SK-MEL-5 (cell line): Measurements from ENCODE around the gene ZNF653. TPM values are rescaled to one million over a fixed set of nuclear protein-coding genes. Genes with fewer than 3 reads are reported as not detected.
A peak's percentile ranks its signal among the peaks of the same experiment; 100 is the strongest.
"Not testable (repeated sequence)": the region's sequence is repeated elsewhere in the genome, so short reads cannot be mapped to it uniquely, and the experiment has no call there.

Source experiments
- DNase-seq: peaks from one replicate; pipeline ENCODE4 v3.0.0-alpha.2; 2016; ENCODE audit warnings: low read depth, low spot score
- in situ Hi-C: cut with HindIII; loops from 2 replicates; pipeline ENCODE4 v1.10.0; 2016; ENCODE audit warnings: low sequenced_read_pairs, high pct_unique_total_duplicates, low pct_unique_long_range_greater_than_20kb
- total RNA-seq: library from RNA; depleted of rRNA; stranded (reverse); fragments of >200 nt; shearing (Covaris generic); gene quantifications from 2 replicates; pipeline ENCODE4 v1.2.3, GENCODE V29; 2014

ZNF653 gene
- total RNA-seq, 1 experiment from 2014 or later, result 1.6 TPM

DNA sequence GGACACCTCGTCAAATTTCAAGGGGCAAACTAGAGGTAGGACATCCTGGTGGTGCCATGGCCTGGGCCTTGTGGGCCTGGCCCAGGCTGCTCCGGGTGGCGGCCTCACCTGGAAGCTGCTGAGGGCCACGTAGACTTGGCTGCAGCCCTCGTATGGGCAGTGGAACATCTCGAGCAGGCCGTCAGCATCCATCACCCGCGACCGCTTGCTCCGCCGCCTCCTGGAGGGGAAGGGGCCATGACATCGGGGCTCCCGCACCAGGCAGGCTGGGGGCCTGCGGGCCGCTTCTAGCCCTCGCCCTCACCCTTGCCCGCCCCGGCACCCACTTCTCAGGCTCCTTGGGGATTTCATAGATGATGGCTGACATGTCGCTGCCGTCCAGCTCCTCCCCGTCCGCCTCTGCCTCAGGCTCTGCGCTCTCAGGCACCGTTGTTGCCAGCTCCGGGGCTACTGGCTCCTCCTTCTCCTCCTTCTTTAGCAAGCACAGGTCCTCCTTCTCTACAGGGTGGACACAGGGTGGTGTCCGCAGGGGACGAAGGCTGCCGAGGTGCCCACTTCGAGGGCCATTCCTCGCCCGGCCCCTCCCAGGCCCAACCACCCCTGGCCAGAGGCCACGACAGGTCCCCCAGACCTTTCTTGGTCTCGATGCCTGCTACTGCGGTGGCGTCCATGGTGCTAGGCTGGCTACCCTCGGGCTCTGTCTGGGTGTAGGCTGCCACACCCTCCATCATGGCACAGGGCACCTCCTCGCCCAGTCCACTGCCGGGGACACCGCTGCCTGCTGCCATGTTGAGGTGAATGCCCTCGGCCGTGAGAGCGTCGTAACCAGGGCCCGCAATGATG, 18.8 kb downstream of the ZNF653 start:
- DNase-seq, result no peak
- in situ Hi-C loops, result no loop called here

- in situ Hi-C loops, result no loop called here
- DNase-seq, result no peak
Measured at GRCh38 chr19:11485245-11485837, 20.3 kb downstream of the ZNF653 start.

DNA sequence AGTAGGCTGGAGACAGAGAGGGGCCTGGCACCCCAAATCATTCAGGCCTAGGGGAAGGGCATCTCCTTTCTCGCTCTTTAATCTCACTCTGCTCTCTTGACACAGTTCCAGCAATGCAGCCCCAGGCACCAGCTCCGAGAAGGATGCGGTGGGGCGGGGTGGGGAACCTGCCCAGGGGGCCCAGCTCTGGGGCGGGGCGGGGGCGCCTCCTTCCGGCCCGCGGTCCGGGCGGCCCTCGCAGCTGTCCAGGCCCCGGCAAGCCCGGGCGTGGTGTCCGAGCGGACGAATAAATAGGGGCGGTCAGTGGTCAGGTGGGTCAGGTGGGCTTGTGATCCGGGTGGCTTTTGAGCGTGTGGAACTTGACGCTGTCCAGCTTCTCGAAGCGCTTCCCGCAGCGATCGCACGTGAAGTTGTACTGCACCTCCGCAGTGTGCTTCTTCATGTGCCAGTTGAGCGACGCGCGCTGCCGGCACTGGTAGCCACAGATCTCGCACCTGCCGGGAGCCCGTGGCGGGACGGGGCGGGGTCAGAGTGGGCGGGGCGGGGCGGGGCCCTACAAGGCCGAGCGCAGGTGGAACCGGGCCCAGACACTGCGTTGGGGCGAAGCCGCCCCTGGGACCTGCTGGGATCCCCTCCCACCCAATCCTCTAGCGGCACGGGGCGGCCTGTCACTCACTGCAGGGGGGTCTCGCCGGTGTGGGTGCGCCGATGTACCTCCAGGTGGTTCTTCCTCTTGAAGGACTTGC, 22.1 kb downstream of the ZNF653 start:
- in situ Hi-C loops, result no loop called here

DNA sequence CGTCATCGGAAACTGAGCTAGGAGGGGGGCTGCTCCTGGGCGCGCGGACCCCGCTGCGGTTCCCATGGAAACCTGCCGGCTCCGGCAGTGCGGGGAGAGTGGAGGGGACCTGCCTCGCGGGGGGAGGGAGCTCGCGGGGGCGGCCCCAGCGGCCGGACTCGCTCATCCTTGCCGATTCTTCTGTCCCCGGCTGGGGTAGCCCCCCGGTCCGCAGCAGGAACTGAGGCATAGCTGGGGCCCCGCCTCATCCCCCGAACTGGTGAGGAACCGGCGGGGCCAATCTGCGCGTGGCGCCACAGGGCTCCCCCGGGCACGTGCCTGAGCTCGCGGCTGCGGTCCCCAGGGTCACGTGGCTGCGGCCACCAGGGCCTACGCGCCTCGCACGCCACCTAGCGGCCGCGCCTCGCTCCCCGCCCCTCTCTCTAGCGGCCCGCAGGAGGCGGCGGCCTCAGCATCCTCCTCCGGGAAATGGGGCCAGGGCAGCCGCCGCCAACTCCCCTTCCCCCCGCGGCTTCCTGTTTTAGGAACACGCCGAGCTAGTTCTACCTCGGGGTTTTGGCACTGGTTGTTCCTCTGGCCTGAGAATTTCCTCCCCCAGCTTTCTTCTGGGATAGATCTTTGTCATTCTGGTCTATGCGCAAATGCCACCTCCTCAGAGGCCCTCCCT, 23.1 kb downstream of the ZNF653 start:
- in situ Hi-C loops, result no loop called here

More for the DNA sequence above, 22.1 kb downstream of the ZNF653 start:
- no peak for DNase-seq

GRCh38 chr19:11481534-11482383, 23.9 kb downstream of the ZNF653 start:
- peak; percentile 94 for DNase-seq
- in situ Hi-C loops, result no loop called here

More for the DNA sequence above, 23.1 kb downstream of the ZNF653 start:
- DNase-seq, result peak; percentile 74

- DNase-seq, result peak; percentile 13
- in situ Hi-C loops, result no loop called here
Measured at GRCh38 chr19:11480715-11481533, 24.7 kb downstream of the ZNF653 start, which contains the start of gene ELAVL3. ELAVL3 (minus strand) TSS chr19:11481046; CDS start chr19:11480608, 438 bp downstream.

GRCh38 chr19:11479898-11480714, 25.5 kb downstream of the ZNF653 start:
- in situ Hi-C loops, result no loop called here
- DNase-seq, result no peak

GRCh38 chr19:11479090-11479897, 26.3 kb downstream of the ZNF653 start:
- peak; percentile 10 for DNase-seq
- in situ Hi-C loops, result no loop called here

- no peak for DNase-seq
- in situ Hi-C loops, result no loop called here
Measured at GRCh38 chr19:11478167-11479089, 27.2 kb downstream of the ZNF653 start.

- no peak for DNase-seq
- in situ Hi-C loops, result no loop called here
Measured at GRCh38 chr19:11475861-11476260, 29.8 kb downstream of the ZNF653 start.

- in situ Hi-C loops, DNase-seq: not testable (repeated sequence)
Measured at GRCh38 chr19:11475343-11475742, 30.3 kb downstream of the ZNF653 start.

- in situ Hi-C loops, result no loop called here
- DNase-seq, result no peak
Measured at GRCh38 chr19:11473725-11474124, 31.9 kb downstream of the ZNF653 start.

GRCh38 chr19:11468266-11468845, 37.3 kb downstream of the ZNF653 start:
- DNase-seq, in situ Hi-C loops: not testable (repeated sequence)
